ENCODE measurements around the gene CCDC18. TPM values are rescaled to one million over a fixed set of nuclear protein-coding genes. Genes with fewer than 3 reads are reported as not detected.

The CCDC18 gene
- total RNA-seq, 1 experiment from 2014 or later, result 7.1 TPM

GRCh38 chr1:93324486-93325464 lies 144.3 kb downstream of the CCDC18 start:
- no peaks in the 10 kb centered on the region for H3K36me3 Mint-ChIP-seq (ENCODE audit: insufficient read depth, unreplicated experiment)
- intact Hi-C loops (cut with micrococcal nuclease; ENCODE audit: unreplicated experiment), result no loop called here
- no peak overlapping the region for H3K27ac Mint-ChIP-seq (ENCODE audit: unreplicated experiment)
- Histone ChIP-seq H3K36me3 (ENCODE audit: control insufficient read depth, insufficient read depth, low read length) (no peaks in the 10 kb centered on the region), H3K4me1 (peaks cover 12% of the 10 kb centered on the region), H3K27me3 (replicated peaks; ENCODE audit: control insufficient read depth, insufficient read depth, low read length) (no peaks in the 10 kb centered on the region), H3K4me3 (ENCODE audit: low read depth, low read length) (no peak overlapping the region), H3K9me3 (no peaks in the 10 kb centered on the region)
- CTCF ChIA-PET, result interaction anchor here (0.7 kb wide), 1 partner anchor 20 kb away, joined by 3 read pairs; no protein-coding TSS in a partner anchor
- no peaks in the 10 kb centered on the region for H3K4me1 Mint-ChIP-seq (ENCODE audit: low read depth, unreplicated experiment)
- BruUV-seq (replicated peaks), result no TSS peak
- no peaks in the 10 kb centered on the region for H3K9me3 Mint-ChIP-seq (ENCODE audit: unreplicated experiment)
- POLR2A ChIA-PET, result no interaction called here
- no peak for TF ChIP-seq CTCF (IDR thresholded peaks at IDR 0.05; ENCODE audit: insufficient read depth in 1 of 2, low read depth in 1 of 2, low read length in 1 of 2, severe bottlenecking in 1 of 2, unreplicated experiment in 1 of 2)
- H3K27me3 Mint-ChIP-seq (ENCODE audit: insufficient read depth, unreplicated experiment), result no peaks in the 10 kb centered on the region
- no peak overlapping the region for H3K4me3 Mint-ChIP-seq (ENCODE audit: unreplicated experiment)
- no peak for DNase-seq

Other genes starting within 250 kb of the CCDC18 start
- gene DIPK1A, start 219.3 kb upstream of the CCDC18 start, total RNA-seq (2022), result 2.3 and 3.0 TPM in 2 replicates
- 29.9 and 36.8 TPM in 2 replicates for gene MTF2, start 101.4 kb upstream of the CCDC18 start, total RNA-seq (2022)
- gene TMED5, start 311 bp upstream of the CCDC18 start, total RNA-seq (2022), result 50.0 and 52.6 TPM in 2 replicates
- gene DR1, start 165.2 kb downstream of the CCDC18 start, total RNA-seq (2022), result 29.9 and 30.5 TPM in 2 replicates

Data from Caco-2 (cell line).